ENCODE results near the gene POP5. TPM values are rescaled to one million over a fixed set of nuclear protein-coding genes. Genes with fewer than 3 reads are reported as not detected.
"Not testable (repeated sequence)": the region's sequence is repeated elsewhere in the genome, so short reads cannot be mapped to it uniquely, and the experiment has no call there.

Gene POP5
- total and polyA plus RNA-seq, 7 donors: 9.8 to 30.4 (median 19.4) TPM

DNA sequence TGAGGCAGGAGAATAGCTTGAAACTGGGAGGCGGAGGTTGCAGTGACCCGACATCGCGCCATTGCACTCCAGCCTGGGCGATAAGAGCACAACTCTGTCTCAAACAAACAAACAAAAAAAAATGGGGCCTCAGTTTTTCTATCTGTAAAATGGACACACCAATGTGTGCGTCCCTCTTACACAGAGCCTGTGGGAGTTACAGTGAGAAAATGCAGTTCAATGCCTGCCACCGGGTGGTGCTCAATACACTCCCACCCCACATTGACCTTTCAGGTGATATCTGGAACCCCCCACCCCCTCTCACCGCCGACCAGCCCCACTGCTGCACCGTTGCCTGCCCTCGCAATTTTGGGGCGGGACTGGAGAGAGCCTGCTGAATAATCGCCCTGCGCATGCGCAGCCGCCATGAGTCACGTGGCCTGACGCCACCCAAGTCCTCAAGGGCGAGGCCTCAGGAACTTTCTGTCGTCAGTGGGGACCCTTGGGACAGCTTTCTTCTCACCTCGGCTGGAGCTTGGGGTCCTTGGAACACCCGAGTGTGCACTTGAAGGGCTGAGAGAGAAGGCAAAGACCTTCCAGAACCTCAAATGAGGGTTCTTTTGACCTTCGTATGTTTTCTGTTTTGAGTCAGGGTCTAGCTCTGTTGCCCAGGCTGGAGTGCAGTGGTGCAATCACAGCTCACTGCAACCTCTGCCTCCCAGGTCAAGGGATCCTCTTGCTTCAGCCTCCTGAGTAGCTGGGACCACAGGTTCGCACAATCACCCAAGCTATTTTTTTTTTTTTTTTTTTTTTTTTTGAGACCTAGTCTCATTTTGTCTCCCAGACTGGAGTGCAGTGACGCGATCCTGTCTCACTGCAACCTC is 44.6 kb upstream of the POP5 start:
- intact Hi-C loops (cut with DNase I): no loop called here
- no peaks in the 10 kb centered on the region for H3K36me3 ChIP-seq (ENCODE audit: insufficient read depth in 1 of 2, low read depth in 1 of 2)
- no peak overlapping the region for H3K4me3 ChIP-seq
- peaks cover 0 to 1% (median 0%) of the 10 kb centered on the region in 3 donors for H3K27me3 ChIP-seq (ENCODE audit: insufficient read depth in 3 of 3, low read length in 2 of 3)
- no peak for ATAC-seq
- H3K27ac ChIP-seq: no peak overlapping the region
- no peak for DNase-seq
- WGBS, 3 donors: 74 to 79% (median 78%) methylated on average over 25 to 26 of the region's 26 CpGs
- H3K9me3 ChIP-seq: no peaks in the 10 kb centered on the region
- H3K4me1 ChIP-seq: no peaks in the 10 kb centered on the region
- no peak for TF ChIP-seq CTCF (IDR thresholded peaks at IDR 0.05)

GRCh38 chr12:120620624-120621023 is 39.4 kb upstream of the POP5 start:
- no peaks in the 10 kb centered on the region for H3K36me3 ChIP-seq (ENCODE audit: insufficient read depth in 1 of 2, low read depth in 1 of 2)
- WGBS, 3 donors: 80 to 83% (median 80%) methylated on average over 2 of the region's 2 CpGs
- no peaks in the 10 kb centered on the region for H3K4me1 ChIP-seq
- H3K27me3 ChIP-seq (ENCODE audit: insufficient read depth in 3 of 3, low read length in 2 of 3): peaks cover 0 to 20% (median 2%) of the 10 kb centered on the region in 3 donors
- no peak for TF ChIP-seq CTCF (IDR thresholded peaks at IDR 0.05)
- ATAC-seq (no peak), DNase-seq (no peak)
- no peak overlapping the region for H3K27ac ChIP-seq
- H3K4me3 ChIP-seq: no peak overlapping the region
- no peaks in the 10 kb centered on the region for H3K9me3 ChIP-seq
- intact Hi-C loops (cut with DNase I): no loop called here

DNA sequence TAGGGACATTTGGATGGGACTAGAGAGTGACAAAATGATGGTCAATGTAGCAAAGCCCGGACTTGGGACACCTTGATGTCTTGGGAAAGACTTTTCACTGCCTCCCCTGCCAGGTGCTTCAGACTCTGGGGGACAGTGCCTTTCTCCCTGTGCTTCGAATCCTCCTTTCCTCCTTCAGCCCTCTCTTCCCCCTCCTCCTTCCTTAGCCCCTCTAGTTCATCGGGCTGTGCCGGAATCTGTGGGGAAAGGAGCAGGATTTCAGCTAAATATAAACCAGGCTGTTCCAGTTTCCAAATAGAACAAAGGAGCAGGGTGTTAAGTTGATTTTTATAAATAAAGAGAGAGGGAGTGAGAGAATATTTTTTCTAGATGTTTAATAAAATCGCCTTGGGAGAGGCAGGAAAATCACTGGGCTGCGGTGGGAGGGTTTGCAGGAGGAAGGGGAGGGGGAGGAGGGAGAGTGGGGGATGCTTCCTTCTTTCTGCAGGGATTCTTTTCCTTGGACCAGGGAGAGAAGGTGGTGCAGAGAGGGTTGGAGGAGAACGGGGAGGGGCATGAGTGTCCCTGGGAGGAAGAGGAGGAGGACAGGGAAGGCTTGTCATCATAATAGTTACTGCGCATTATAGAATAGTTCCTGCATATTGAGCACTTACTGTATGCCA is 37.9 kb upstream of the POP5 start:
- no peak overlapping the region for H3K4me3 ChIP-seq
- DNase-seq (no peak), ATAC-seq (no peak)
- intact Hi-C loops (cut with DNase I): no loop called here
- H3K36me3 ChIP-seq (ENCODE audit: insufficient read depth in 1 of 2, low read depth in 1 of 2): no peaks in the 10 kb centered on the region
- H3K27ac ChIP-seq: no peak overlapping the region
- H3K9me3 ChIP-seq: no peaks in the 10 kb centered on the region
- H3K27me3 ChIP-seq (ENCODE audit: insufficient read depth in 3 of 3, low read length in 2 of 3): peaks cover 0 to 20% (median 2%) of the 10 kb centered on the region in 3 donors
- no peaks in the 10 kb centered on the region for H3K4me1 ChIP-seq
- TF ChIP-seq CTCF (IDR thresholded peaks at IDR 0.05): no peak
- 31 to 35% (median 35%) methylated on average over 8 of the region's 8 CpGs for WGBS, 3 donors

DNA sequence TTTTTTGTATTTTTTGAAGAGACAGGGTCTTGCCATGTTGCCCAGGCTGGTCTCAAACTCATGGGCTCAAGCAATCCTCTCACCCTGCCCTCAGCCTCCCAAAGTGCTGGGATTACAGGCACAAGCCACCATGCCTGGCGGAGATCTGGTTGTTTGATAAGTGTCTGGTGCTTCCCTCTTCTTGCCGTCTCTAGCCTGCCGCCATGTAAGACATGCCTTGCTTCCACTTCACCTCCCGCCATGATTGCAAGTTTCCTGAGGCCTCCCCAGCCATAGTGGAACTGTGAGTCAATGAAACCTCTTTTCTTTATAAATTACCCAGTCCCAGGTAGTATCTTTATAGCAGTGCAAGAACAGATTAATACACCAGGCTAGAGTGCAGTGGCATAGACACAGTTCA is 36.6 kb upstream of the POP5 start:
- H3K36me3 ChIP-seq (ENCODE audit: insufficient read depth in 1 of 2, low read depth in 1 of 2); DNase-seq; H3K4me1 ChIP-seq; H3K4me3 ChIP-seq; H3K27ac ChIP-seq; intact Hi-C loops (cut with DNase I); ATAC-seq; H3K9me3 ChIP-seq: not testable (repeated sequence)
- 92 to 96% (median 94%) methylated on average over 4 of the region's 4 CpGs for WGBS, 3 donors
- H3K27me3 ChIP-seq (ENCODE audit: insufficient read depth in 3 of 3, low read length in 2 of 3): peaks cover 0 to 20% (median 2%) of the 10 kb centered on the region in 3 donors

DNA sequence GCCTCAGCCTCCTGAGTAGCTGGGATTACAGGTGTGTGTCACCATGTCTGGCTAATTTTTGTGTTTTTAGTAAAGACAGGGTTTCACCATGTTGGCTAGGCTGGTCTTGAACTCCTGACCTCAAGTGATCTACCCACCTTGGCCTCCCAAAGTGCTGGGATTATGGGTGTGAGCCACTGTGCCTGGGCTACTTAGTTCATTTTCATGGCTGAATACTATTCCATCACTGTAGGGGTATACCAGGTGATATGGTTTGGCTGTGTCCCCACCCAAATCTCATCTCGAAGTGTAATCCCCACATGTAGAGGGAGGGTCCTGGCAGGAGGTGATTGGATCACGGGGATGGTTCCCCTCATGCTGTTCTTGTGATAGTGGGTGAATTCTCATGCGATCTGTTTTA is 36.0 kb upstream of the POP5 start:
- intact Hi-C loops (cut with DNase I); H3K27ac ChIP-seq; H3K9me3 ChIP-seq; DNase-seq; H3K4me1 ChIP-seq; H3K36me3 ChIP-seq (ENCODE audit: insufficient read depth in 1 of 2, low read depth in 1 of 2); ATAC-seq; H3K4me3 ChIP-seq: not testable (repeated sequence)
- peaks cover 0 to 20% (median 2%) of the 10 kb centered on the region in 3 donors for H3K27me3 ChIP-seq (ENCODE audit: insufficient read depth in 3 of 3, low read length in 2 of 3)
- WGBS, 3 donors: 80 to 86% (median 82%) methylated on average over 3 of the region's 3 CpGs

Data from psoas muscle (tissue), 8 donors.